HEK293 (cell line): ENCODE measurements around the gene CFL1.
A peak's percentile ranks its signal among the peaks of the same experiment; 100 is the strongest.

Experiments
- CTCF ChIA-PET: fragments of 350-600 bp; formaldehyde crosslinking; extraction: SDS; loops from one replicate; lab custom pipeline; 2021; ENCODE audit warnings: antibody characterized with exemption; lab: Yijun Ruan, JAX
- POLR2A ChIA-PET: fragments of 300-600 bp; formaldehyde crosslinking; extraction: SDS; loops from one replicate; lab custom pipeline; 2020; ENCODE audit warnings: antibody characterized with exemption, inconsistent platforms; lab: Yijun Ruan, JAX
- H3K27ac ChIP-seq: fragments of 200-500 bp; sonication (Bioruptor generic); 2 replicates; pipeline ENCODE4 v1.5.1; 2014; ENCODE audit warnings: low read depth, low read length, control low read depth, inconsistent platforms; ENCODE audit errors: extremely low read depth
- H3K36me3 ChIP-seq, 2 experiments: fragments of 200-500 bp in 1 of 2; sonication (Bioruptor generic) in 1 of 2; 1 replicate in 1 of 2; 2 replicates in 1 of 2; pipeline ENCODE4 v1.5.1; 2014 to 2017; ENCODE audit warnings: inconsistent platforms in 2 of 2, low read length in 2 of 2; ENCODE audit not compliant: control insufficient read depth in 2 of 2, insufficient read depth in 1 of 2
- H3K4me1 ChIP-seq: fragments of 200-500 bp; sonication (Bioruptor generic); 2 replicates; pipeline ENCODE4 v1.5.1; 2014; ENCODE audit warnings: mild to moderate bottlenecking, low read length, inconsistent platforms; ENCODE audit not compliant: control insufficient read depth, insufficient read depth
- H3K4me3 ChIP-seq: 2 replicates; pipeline ENCODE4 v1.5.1; 2011; ENCODE audit warnings: low read depth, mild to moderate bottlenecking, control low read depth, low read length, moderate library complexity
- H3K9me3 ChIP-seq: fragments of 200-500 bp; sonication (Bioruptor generic); 2 replicates; pipeline ENCODE4 v1.5.1; 2014; ENCODE audit warnings: low read depth, low read length, inconsistent platforms; ENCODE audit not compliant: control insufficient read depth, insufficient read depth
- AEBP2 ChIP-seq: fragments of 450-650 bp; formaldehyde crosslinking; IDR thresholded peaks from 2 replicates; pipeline ENCODE4 v1.5.1; 2016; ENCODE audit warnings: missing biosample characterization, missing genetic modification characterization, borderline replicate concordance
- BCL11B ChIP-seq: fragments of 450-650 bp; formaldehyde crosslinking; IDR thresholded peaks from 2 replicates; pipeline ENCODE4 v1.5.1; 2016; ENCODE audit warnings: low read depth, missing biosample characterization, missing genetic modification characterization
- GLI4 ChIP-seq: fragments of 450-650 bp; formaldehyde crosslinking; IDR thresholded peaks from 2 replicates; pipeline ENCODE4 v1.5.1; 2016; ENCODE audit warnings: missing biosample characterization, missing genetic modification characterization
- KLF16 ChIP-seq: fragments of 450-650 bp; formaldehyde crosslinking; IDR thresholded peaks from 2 replicates; pipeline ENCODE4 v1.5.1; 2017; ENCODE audit warnings: missing biosample characterization, missing genetic modification characterization
- KLF8 ChIP-seq: fragments of 450-650 bp; formaldehyde crosslinking; IDR thresholded peaks from 2 replicates; pipeline ENCODE4 v1.5.1; 2016; ENCODE audit warnings: missing biosample characterization, missing genetic modification characterization
- KLF9 ChIP-seq: fragments of 450-650 bp; formaldehyde crosslinking; IDR thresholded peaks from 2 replicates; pipeline ENCODE4 v1.5.1; 2016; ENCODE audit warnings: missing biosample characterization, missing genetic modification characterization, low read depth
- SCRT1 ChIP-seq: fragments of 450-650 bp; formaldehyde crosslinking; IDR thresholded peaks from 2 replicates; pipeline ENCODE4 v1.5.1; 2016; ENCODE audit warnings: missing biosample characterization, missing genetic modification characterization, borderline replicate concordance
- SP3 ChIP-seq: fragments of 450-650 bp; formaldehyde crosslinking; IDR thresholded peaks from 2 replicates; pipeline ENCODE4 v1.5.1; 2016; ENCODE audit warnings: missing biosample characterization, missing genetic modification characterization
- TRIM28 ChIP-seq: IDR thresholded peaks from 2 replicates; pipeline ENCODE4 v1.6.1; 2011; ENCODE audit warnings: low read length, control low read depth, borderline replicate concordance
- ZBTB21 ChIP-seq: fragments of 450-650 bp; formaldehyde crosslinking; IDR thresholded peaks from 2 replicates; pipeline ENCODE4 v1.5.1; 2017; ENCODE audit warnings: missing biosample characterization, missing genetic modification characterization
- ZBTB8A ChIP-seq: fragments of 450-650 bp; formaldehyde crosslinking; IDR thresholded peaks from 2 replicates; pipeline ENCODE4 v1.5.1; 2016; ENCODE audit warnings: missing biosample characterization, missing genetic modification characterization
- ZNF121 ChIP-seq: fragments of 450-650 bp; formaldehyde crosslinking; IDR thresholded peaks from 2 replicates; pipeline ENCODE4 v1.5.1; 2016; ENCODE audit warnings: missing biosample characterization, missing genetic modification characterization
- ZNF133 ChIP-seq: fragments of 450-650 bp; formaldehyde crosslinking; IDR thresholded peaks from 2 replicates; pipeline ENCODE4 v1.5.1; 2016; ENCODE audit warnings: missing biosample characterization, missing genetic modification characterization
- ZNF423 ChIP-seq: fragments of 450-650 bp; formaldehyde crosslinking; IDR thresholded peaks from 2 replicates; pipeline ENCODE4 v1.5.1; 2016; ENCODE audit warnings: missing biosample characterization, missing genetic modification characterization
- ZNF48 ChIP-seq: fragments of 450-650 bp; formaldehyde crosslinking; IDR thresholded peaks from 2 replicates; pipeline ENCODE4 v1.5.1; 2016; ENCODE audit warnings: missing biosample characterization, missing genetic modification characterization
- ZNF488 ChIP-seq: fragments of 450-650 bp; formaldehyde crosslinking; IDR thresholded peaks from 2 replicates; pipeline ENCODE4 v1.5.1; 2016; ENCODE audit warnings: missing biosample characterization, missing genetic modification characterization
- ZNF555 ChIP-seq: fragments of 450-650 bp; formaldehyde crosslinking; conservative IDR thresholded peaks from 2 replicates; pipeline ENCODE4 v1.5.1; 2017; ENCODE audit warnings: missing biosample characterization, mild to moderate bottlenecking, missing genetic modification characterization, inconsistent platforms
- ZNF623 ChIP-seq: fragments of 450-650 bp; formaldehyde crosslinking; IDR thresholded peaks from 2 replicates; pipeline ENCODE4 v1.5.1; 2016; ENCODE audit warnings: missing biosample characterization, missing genetic modification characterization
- ZNF660 ChIP-seq: fragments of 450-650 bp; IDR thresholded peaks from 2 replicates; pipeline ENCODE4 v1.5.1; 2018; ENCODE audit warnings: missing biosample characterization, mild to moderate bottlenecking, missing genetic modification characterization
- ZNF768 ChIP-seq: fragments of 450-650 bp; formaldehyde crosslinking; IDR thresholded peaks from 2 replicates; pipeline ENCODE4 v1.5.1; 2018; ENCODE audit warnings: missing biosample characterization, mild to moderate bottlenecking, missing genetic modification characterization

Gene CFL1

GRCh38 chr11:65897020-65897471, 39.1 kb upstream of the CFL1 start:
- peak; percentile 56; the same call in 1 of the 2 replicates for TF ChIP-seq ZNF121 (tag by site-specific recombination)
- TF ChIP-seq ZNF48: no peak
- TF ChIP-seq ZNF768 (tag by site-specific recombination): 0 out of 2 replicates have a peak, but pooled peaks have one; percentile 29
- ChIA-PET CTCF (interaction anchor here (0.5 to 3.5 kb wide), 6 partner anchors 8 to 96 kb away, joined by 3 to 36 read pairs (median 4); partner anchors contain the start of genes CCDC85B, FIBP and MUS81), POLR2A (interaction anchor here (0.6 to 1.0 kb wide), 2 partner anchors 9 to 14 kb away, joined by 3 read pairs; partner anchors contain the start of gene FIBP)
- no peak overlapping the region for H3K4me3 ChIP-seq
- H3K36me3 ChIP-seq: peaks cover 0 to 3% of the 10 kb centered on the region in 2 experiments; a peak in 1 of 3 replicates
- H3K27ac ChIP-seq: no peak overlapping the region
- no peaks in the 10 kb centered on the region for H3K4me1 ChIP-seq
- no peaks in the 10 kb centered on the region for H3K9me3 ChIP-seq

- no peak overlapping the region for H3K27ac ChIP-seq
- no peak for TF ChIP-seq GLI4 (tag by site-specific recombination)
- TF ChIP-seq, all 188 proteins: peak for 0
Observed at GRCh38 chr11:65896034-65896999, 38.3 kb upstream of the CFL1 start.

GRCh38 chr11:65895482-65895981, 37.6 kb upstream of the CFL1 start:
- ChIA-PET CTCF (interaction anchor here (1.2 kb wide), 1 partner anchor 16 kb away, joined by 3 read pairs; no protein-coding TSS in a partner anchor), POLR2A (interaction anchor here (0.5 kb wide), 1 partner anchor 364 kb away, joined by 4 read pairs; no protein-coding TSS in a partner anchor)
- TF ChIP-seq BCL11B (tag by site-specific recombination): no peak
- no peak for TF ChIP-seq ZNF660 (tag by site-specific recombination)
- no peak for TF ChIP-seq KLF16
- no peak for TF ChIP-seq SCRT1 (tag by site-specific recombination)
- TF ChIP-seq ZNF133 (tag by site-specific recombination): no peak
- no peak for TF ChIP-seq KLF9 (tag by site-specific recombination)
- no peak for TF ChIP-seq AEBP2 (tag by site-specific recombination)
- no peak for TF ChIP-seq ZNF423
- no peak for TF ChIP-seq ZNF488
- TF ChIP-seq TRIM28: no peak
- no peak for TF ChIP-seq ZNF555 (tag by site-specific recombination)
- no peak for TF ChIP-seq ZNF623 (tag by site-specific recombination)
- no peak for TF ChIP-seq KLF8
- TF ChIP-seq SP3 (tag by site-specific recombination): no peak
- TF ChIP-seq ZBTB21 (tag by site-specific recombination): no peak
- no peak for TF ChIP-seq ZBTB8A
- no peak overlapping the region for H3K4me3 ChIP-seq
- no peaks in the 10 kb centered on the region for H3K4me1 ChIP-seq
- H3K9me3 ChIP-seq: no peaks in the 10 kb centered on the region
- H3K27ac ChIP-seq: no peak overlapping the region
- H3K36me3 ChIP-seq: peaks cover 0 to 3% of the 10 kb centered on the region in 2 experiments; a peak in 1 of 3 replicates

More at GRCh38 chr11:65896034-65896999, 38.3 kb upstream of the CFL1 start:
- Histone ChIP-seq H3K36me3 (peaks cover 0 to 3% of the 10 kb centered on the region in 2 experiments; a peak in 1 of 3 replicates), H3K4me3 (no peak overlapping the region), H3K9me3 (no peaks in the 10 kb centered on the region), H3K4me1 (no peaks in the 10 kb centered on the region)
- ChIA-PET POLR2A (interaction anchor here (1.0 kb wide), 1 partner anchor 15 kb away, joined by 3 read pairs; no protein-coding TSS in a partner anchor), CTCF (interaction anchor here (0.5 to 3.5 kb wide), 7 partner anchors 8 to 97 kb away, joined by 3 to 36 read pairs (median 3); partner anchors contain the start of genes CCDC85B, FIBP and MUS81)
